Heart right ventricle (tissue), 16 donors: ENCODE measurements around the gene LHX4. TPM values are rescaled to one million over a fixed set of nuclear protein-coding genes. Genes with fewer than 3 reads are reported as not detected.

Experiments
- ATAC-seq, 8 donors: fragments of 200-7000 bp; cut with Tn5 transposase; one replicate each; pipeline ENCODE4 v1.9.1; 2020; ENCODE audit warnings: mild to moderate bottlenecking in 8 of 8, moderate library complexity in 8 of 8, moderate number of reproducible peaks in 1 of 8
- DNase-seq, 2 donors: peaks; one replicate each; pipeline ENCODE4 v3.0.0-alpha.2; 2020
- H3K27ac ChIP-seq, 10 donors: fragments of 200-600 bp; sonication (generic) in 2 of 10; one replicate each; pipeline versions ENCODE4 v1.5.0 to v1.8.0; 2020 to 2022; ENCODE audit warnings: mild to moderate bottlenecking in 3 of 10
- H3K27me3 ChIP-seq, 7 donors: fragments of 200-600 bp; one replicate each; pipeline ENCODE4 v1.8.0; 2021 to 2022; ENCODE audit warnings: mild to moderate bottlenecking in 2 of 7
- H3K36me3 ChIP-seq, 9 donors: fragments of 200-600 bp; sonication (generic) in 1 of 9; one replicate each; pipeline versions ENCODE4 v1.5.0 to v1.8.0; 2020 to 2022; ENCODE audit warnings: mild to moderate bottlenecking in 2 of 9
- H3K4me1 ChIP-seq, 9 donors: fragments of 200-600 bp; sonication (generic) in 1 of 9; one replicate each; pipeline versions ENCODE4 v1.5.0 to v1.8.0; 2020 to 2022; ENCODE audit warnings: mild to moderate bottlenecking in 4 of 9
- H3K4me3 ChIP-seq, 10 donors: fragments of 200-600 bp; sonication (generic) in 2 of 10; one replicate each; pipeline versions ENCODE4 v1.5.0 to v1.8.0; 2020 to 2022; ENCODE audit warnings: mild to moderate bottlenecking in 7 of 10, moderate library complexity in 2 of 10
- H3K9me3 ChIP-seq, 11 donors: fragments of 200-600 bp in 10 of 11; sonication (generic) in 2 of 11; one replicate each; pipeline versions ENCODE4 v1.5.0 to v1.8.0; 2013 to 2022; ENCODE audit warnings: mild to moderate bottlenecking in 2 of 11, control low read depth in 1 of 11, moderate library complexity in 1 of 11
- WGBS, 2 donors: extraction: QIAGEN DNeasy Blood & Tissue Kit; methylation state at CpG; one replicate each; pipeline ENCODE4 v1.1.7; 2013; ENCODE audit warnings: inconsistent platforms in 1 of 2; 5-methylcytosine and 5-hydroxymethylcytosine counted together
- intact Hi-C, 10 donors: fragments of 100-400 bp; cut with DNase I; formaldehyde crosslinking; loops; one replicate each; pipeline versions ENCODE4 v1.11.1 to v1.14.2; 2022
- polyA plus RNA-seq, 2 donors: library from polyadenylated mRNA; stranded (reverse); fragments of 200-250 nt; gene quantifications; one replicate each; pipeline ENCODE4 v1.2.3, GENCODE V29; 2013
- total RNA-seq, 10 donors: library from RNA; stranded (reverse); fragmentation: NEBNext Ultra II Directional in 3 of 10; extraction: Animal tissue kit (Norgen Biotek cat#: 25700) in 3 of 10; gene quantifications; one replicate each; pipeline versions ENCODE4 v1.2.1 to v1.2.4, GENCODE V29; 2021 to 2023
- TF ChIP-seq, protein P1 (sequence below), 9 donors: fragments of 200-600 bp; sonication (generic) in 2 of 9; IDR thresholded peaks; one replicate each; pipeline versions ENCODE4 v1.5.0 to v1.8.0; 2021 to 2022; ENCODE audit warnings: antibody characterized with exemption in 9 of 9, mild to moderate bottlenecking in 5 of 9, moderate library complexity in 1 of 9
- donor health status: Arrhythmogenic right ventricular cardiomyopathy.
- donor health status: ischemic (EF 13 %, LVEDD 7.1; RV severe dilation, severe dysfunction).
- donor health status: healthy with polysubstance abuse.
- donor health status: DM: no; HTN: yes; CAD: no.
- donor health status: DM: no; HTN: no; CAD: no.
- donor health status: ischemic (EF 25% LVEDD 6.9; RV normal size, moderate dysfunction).
- donor health status: ischemic (EF 25% LVEDD 5.7; RV mildly dilated, moderate dysfunction).
- donor health status: healthy.
- donor health status: DM: yes; HTN: yes; CAD: no.
- donor health status: Ischemic cardiomyopathy.
- donor health status: ischemic (EF 35%, LVEDD 5.7; RV mildly dilated, moderate dysfunction).
- donor health status: nonischemic (EF 11% LVEDD 7.7; RV severe dilation, severe dysfunction).
- donor health status: DM: yes; HTN: yes; CAD: no.
- donor health status: PGD.
- donor health status: ischemic (EF 29% LVEDD 5.4; RV normal size, mild dysfunction).
- donor health status: nonischemic (EF 23%, LVEDD 6.1; RV moderate dilation, normal function).

Gene LHX4
- total and polyA plus RNA-seq, 12 donors, result under 0.01 TPM; not detected in 11

DNA sequence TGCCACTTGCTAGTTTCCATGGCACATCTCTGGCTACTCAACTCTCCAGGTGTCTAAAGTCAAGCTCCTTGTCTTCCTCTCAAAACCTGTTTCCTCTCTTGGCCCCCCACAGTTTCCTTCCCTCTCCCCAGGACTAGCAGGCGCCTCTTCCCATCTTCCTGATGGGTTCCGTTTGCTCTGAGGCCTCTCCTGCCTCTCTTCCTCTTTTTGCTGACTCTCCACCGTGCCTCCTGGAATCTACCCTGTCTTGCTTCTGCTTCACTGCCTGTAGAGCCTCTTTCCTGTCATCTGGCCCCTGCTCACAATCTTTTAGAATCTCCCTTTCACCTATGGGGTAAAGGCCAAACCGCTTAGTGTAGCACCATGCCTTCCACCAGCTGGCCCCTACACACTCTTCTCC is 21.8 kb upstream of the LHX4 start:
- ATAC-seq (no peak), DNase-seq (no peak)
- TF ChIP-seq, protein P1, sequence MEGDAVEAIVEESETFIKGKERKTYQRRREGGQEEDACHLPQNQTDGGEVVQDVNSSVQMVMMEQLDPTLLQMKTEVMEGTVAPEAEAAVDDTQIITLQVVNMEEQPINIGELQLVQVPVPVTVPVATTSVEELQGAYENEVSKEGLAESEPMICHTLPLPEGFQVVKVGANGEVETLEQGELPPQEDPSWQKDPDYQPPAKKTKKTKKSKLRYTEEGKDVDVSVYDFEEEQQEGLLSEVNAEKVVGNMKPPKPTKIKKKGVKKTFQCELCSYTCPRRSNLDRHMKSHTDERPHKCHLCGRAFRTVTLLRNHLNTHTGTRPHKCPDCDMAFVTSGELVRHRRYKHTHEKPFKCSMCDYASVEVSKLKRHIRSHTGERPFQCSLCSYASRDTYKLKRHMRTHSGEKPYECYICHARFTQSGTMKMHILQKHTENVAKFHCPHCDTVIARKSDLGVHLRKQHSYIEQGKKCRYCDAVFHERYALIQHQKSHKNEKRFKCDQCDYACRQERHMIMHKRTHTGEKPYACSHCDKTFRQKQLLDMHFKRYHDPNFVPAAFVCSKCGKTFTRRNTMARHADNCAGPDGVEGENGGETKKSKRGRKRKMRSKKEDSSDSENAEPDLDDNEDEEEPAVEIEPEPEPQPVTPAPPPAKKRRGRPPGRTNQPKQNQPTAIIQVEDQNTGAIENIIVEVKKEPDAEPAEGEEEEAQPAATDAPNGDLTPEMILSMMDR (IDR thresholded peaks at IDR 0.05), result no peak
- Histone ChIP-seq H3K9me3 (no peaks in the 10 kb centered on the region), H3K27me3 (peaks cover 0 to 36% (median 5%) of the 10 kb centered on the region in 7 donors), H3K27ac (no peak overlapping the region), H3K36me3 (no peaks in the 10 kb centered on the region), H3K4me3 (no peak overlapping the region), H3K4me1 (no peaks in the 10 kb centered on the region)
- intact Hi-C loops, result no loop called here
- WGBS, 2 donors, result 64 to 77% methylated on average over 4 of the region's 4 CpGs

DNA sequence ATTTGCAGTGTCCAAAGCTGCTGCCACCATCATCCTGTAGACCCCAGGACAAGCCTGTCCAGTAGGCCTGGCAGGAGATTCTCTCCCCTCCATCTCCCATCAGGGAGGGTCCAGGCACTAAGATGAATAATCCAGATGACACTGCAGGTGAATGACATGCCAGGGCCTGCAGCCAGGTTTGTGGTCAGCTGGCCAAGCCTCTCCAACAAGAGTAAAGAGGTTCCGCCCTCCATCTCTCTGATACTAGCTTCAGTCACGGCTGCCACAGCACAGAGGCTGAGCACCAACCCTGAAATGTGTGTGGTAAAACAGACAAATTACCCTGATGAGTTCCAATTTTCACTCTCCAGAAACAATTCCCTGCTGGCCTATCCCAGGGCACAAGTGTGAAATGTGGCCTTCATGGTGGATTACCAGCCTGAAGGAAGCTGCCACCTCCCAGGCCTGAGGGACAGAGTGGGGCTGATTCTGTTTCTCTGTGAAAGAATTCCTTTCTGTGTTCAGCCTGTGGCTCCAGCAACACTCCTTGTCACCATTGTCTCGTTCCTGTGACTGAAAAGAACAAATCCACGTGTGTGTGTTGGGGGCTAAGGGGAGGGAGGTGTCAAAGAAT is 19.9 kb upstream of the LHX4 start:
- intact Hi-C loops, result no loop called here
- TF ChIP-seq, protein P1 (IDR thresholded peaks at IDR 0.05), result no peak
- H3K9me3 ChIP-seq, result no peaks in the 10 kb centered on the region
- peaks cover 0 to 36% (median 5%) of the 10 kb centered on the region in 7 donors for H3K27me3 ChIP-seq
- H3K36me3 ChIP-seq, result no peaks in the 10 kb centered on the region
- no peak overlapping the region for H3K4me3 ChIP-seq
- DNase-seq (no peak), ATAC-seq (peak in 1 of 8 donors; percentile 17)
- 77 to 81% methylated on average over 4 of the region's 4 CpGs for WGBS, 2 donors
- H3K4me1 ChIP-seq, result no peaks in the 10 kb centered on the region
- no peak overlapping the region for H3K27ac ChIP-seq

DNA sequence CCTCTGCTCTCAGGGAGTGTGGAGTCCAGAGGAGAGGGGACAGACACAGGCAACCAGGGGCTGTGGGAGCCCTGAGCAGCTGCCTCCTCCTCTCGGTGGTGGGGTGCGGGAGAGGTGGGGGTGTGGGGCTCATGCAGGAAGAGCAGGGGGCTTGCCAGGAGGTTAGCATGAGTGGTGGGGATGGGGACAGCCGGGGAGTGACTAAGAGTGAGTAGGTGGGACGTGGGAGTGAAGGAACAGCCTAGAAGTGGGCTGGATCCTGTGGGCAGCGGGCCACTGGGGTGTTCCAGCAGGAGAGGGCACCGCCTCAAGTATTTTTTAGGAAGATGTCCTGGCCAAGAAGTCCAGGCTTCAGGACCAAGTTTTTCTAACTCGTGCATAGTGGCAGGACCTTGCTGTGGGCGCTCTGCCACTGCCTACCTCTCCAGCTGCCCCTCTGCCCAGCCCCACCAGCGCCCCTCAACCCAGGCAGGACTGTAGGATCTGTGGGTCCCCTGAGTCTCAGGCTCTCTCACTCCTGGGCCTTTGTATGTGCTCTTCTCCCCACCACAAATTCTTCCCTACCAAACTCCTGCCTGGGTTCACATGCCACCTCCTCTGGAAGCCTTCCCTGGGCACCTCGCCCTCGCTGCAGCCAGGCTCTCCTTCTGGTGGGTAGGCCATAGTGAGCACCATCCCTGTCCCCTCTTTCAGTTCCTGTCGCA is 18.8 kb upstream of the LHX4 start:
- intact Hi-C loops, result no loop called here
- H3K9me3 ChIP-seq, result no peaks in the 10 kb centered on the region
- ATAC-seq (no peak), DNase-seq (no peak)
- H3K27ac ChIP-seq, result no peak overlapping the region
- WGBS, 2 donors, result 87 to 91% methylated on average over 12 of the region's 12 CpGs
- no peaks in the 10 kb centered on the region for H3K4me1 ChIP-seq
- TF ChIP-seq, protein P1 (IDR thresholded peaks at IDR 0.05), result no peak
- no peak overlapping the region for H3K4me3 ChIP-seq
- H3K27me3 ChIP-seq, result peaks cover 0 to 36% (median 5%) of the 10 kb centered on the region in 7 donors
- no peaks in the 10 kb centered on the region for H3K36me3 ChIP-seq

DNA sequence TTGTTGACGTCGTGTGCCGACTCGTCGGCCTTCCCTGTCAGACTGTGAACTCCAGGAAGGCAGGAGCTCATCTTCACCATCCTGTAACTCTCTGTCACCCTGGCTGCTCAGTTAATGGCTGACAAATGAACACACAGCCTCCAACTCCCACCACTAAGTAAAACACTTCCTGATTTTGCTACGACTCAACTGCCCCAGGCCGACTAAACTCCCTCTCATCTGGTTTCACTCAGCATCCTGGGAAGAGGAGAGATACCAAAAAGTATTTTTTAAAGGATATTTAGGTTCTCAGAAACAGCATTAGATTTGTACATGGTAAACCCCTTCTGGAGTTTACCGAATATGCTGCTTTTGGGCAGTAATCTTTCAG is 18.2 kb upstream of the LHX4 start:
- H3K4me3 ChIP-seq, result no peak overlapping the region
- ATAC-seq, result no peak
- intact Hi-C loops, result no loop called here
- 66 to 75% methylated on average over 8 of the region's 8 CpGs for WGBS, 2 donors
- H3K9me3 ChIP-seq, result no peaks in the 10 kb centered on the region
- TF ChIP-seq, protein P1 (IDR thresholded peaks at IDR 0.05), result no peak
- no peak for DNase-seq
- H3K4me1 ChIP-seq, result no peaks in the 10 kb centered on the region
- H3K27ac ChIP-seq, result no peak overlapping the region
- no peaks in the 10 kb centered on the region for H3K36me3 ChIP-seq
- H3K27me3 ChIP-seq, result peaks cover 0 to 36% (median 5%) of the 10 kb centered on the region in 7 donors
